ENCODE data around the gene SLC28A3.

The SLC28A3 gene

GRCh38 chr9:84338792-84339191 is 1.8 kb downstream of the SLC28A3 start:
- no peak for DNase-seq

GRCh38 chr9:84337252-84337651 is 3.3 kb downstream of the SLC28A3 start:
- DNase-seq = no peak

GRCh38 chr9:84331119-84331809 is 9.3 kb downstream of the SLC28A3 start:
- DNase-seq = no peak

- DNase-seq = no peak
Measured at GRCh38 chr9:84330246-84330645, 10.3 kb downstream of the SLC28A3 start.

GRCh38 chr9:84327184-84327583 is 13.4 kb downstream of the SLC28A3 start:
- no peak for DNase-seq

GRCh38 chr9:84325347-84325973 is 15.1 kb downstream of the SLC28A3 start:
- DNase-seq = no peak

GRCh38 chr9:84324811-84325210 is 15.7 kb downstream of the SLC28A3 start:
- DNase-seq = no peak

GRCh38 chr9:84323858-84324257 is 16.7 kb downstream of the SLC28A3 start:
- DNase-seq = no peak

- no peak for DNase-seq
Measured at GRCh38 chr9:84322828-84323227, 17.7 kb downstream of the SLC28A3 start.

- DNase-seq = no peak
Measured at GRCh38 chr9:84320231-84320630, 20.3 kb downstream of the SLC28A3 start.

GRCh38 chr9:84319632-84320031 is 20.9 kb downstream of the SLC28A3 start:
- no peak for DNase-seq

- DNase-seq = no peak
Measured at GRCh38 chr9:84318981-84319380, 21.6 kb downstream of the SLC28A3 start.

- no peak for DNase-seq
Measured at GRCh38 chr9:84317563-84317962, 23.0 kb downstream of the SLC28A3 start.

- DNase-seq = peak; percentile 65
Measured at GRCh38 chr9:84315278-84315877, 25.2 kb downstream of the SLC28A3 start.

GRCh38 chr9:84314306-84314705 is 26.3 kb downstream of the SLC28A3 start:
- DNase-seq = no peak

- no peak for DNase-seq
Measured at GRCh38 chr9:84310883-84311282, 29.7 kb downstream of the SLC28A3 start.

- DNase-seq = no peak
Measured at GRCh38 chr9:84305497-84306131, 34.9 kb downstream of the SLC28A3 start.

- DNase-seq = no peak
Measured at GRCh38 chr9:84304166-84304565, 36.4 kb downstream of the SLC28A3 start.

GRCh38 chr9:84303061-84303460 is 37.5 kb downstream of the SLC28A3 start:
- DNase-seq = no peak

- DNase-seq = no peak
Measured at GRCh38 chr9:84301851-84302250, 38.7 kb downstream of the SLC28A3 start.

GRCh38 chr9:84300271-84300670 is 40.3 kb downstream of the SLC28A3 start:
- no peak for DNase-seq

- no peak for DNase-seq
Measured at GRCh38 chr9:84297162-84297821, 43.3 kb downstream of the SLC28A3 start.

- DNase-seq = peak; percentile 74
Measured at GRCh38 chr9:84296146-84296843, 44.3 kb downstream of the SLC28A3 start.

All from stimulated activated CD4-positive, alpha-beta T cell treated with anti-CD3 and anti-CD28 coated beads, Interleukin-15, amount 100 ng/mL, for 24 hours (primary cell).